GM19239 (cell line): Measurements from ENCODE around the gene KSR2.

Source experiments
- DNase-seq: peaks from one replicate; pipeline ENCODE4 v3.0.0; 2011; ENCODE audit warnings: low spot score; ENCODE audit not compliant: insufficient read length
- FAIRE-seq: peaks from 2 replicates; lab custom pipeline; 2011; peaks lifted over from hg19 to GRCh38; lab: Jason Lieb, UNC

The KSR2 gene

DNA sequence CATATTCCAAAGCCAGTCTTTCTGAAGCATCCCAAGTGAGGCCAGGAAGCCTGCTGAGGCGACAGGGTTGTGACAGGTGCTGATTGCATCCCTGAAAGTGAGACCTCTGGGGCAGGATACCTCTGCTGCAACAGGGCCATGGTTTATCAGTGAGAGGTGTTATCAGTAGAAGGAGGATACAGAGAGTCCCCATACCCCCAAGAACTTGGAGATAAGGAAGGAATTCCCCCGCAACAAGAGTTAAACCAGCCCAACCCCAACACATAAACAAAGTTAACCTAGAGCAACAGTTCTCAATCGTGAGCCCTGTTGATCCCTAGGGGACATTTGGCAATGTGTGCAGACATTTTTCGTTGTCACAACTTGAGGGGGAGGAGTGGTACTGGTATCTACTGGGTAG, 374.3 kb downstream of the KSR2 start:
- DNase-seq (no peak), FAIRE-seq (no peak)

DNA sequence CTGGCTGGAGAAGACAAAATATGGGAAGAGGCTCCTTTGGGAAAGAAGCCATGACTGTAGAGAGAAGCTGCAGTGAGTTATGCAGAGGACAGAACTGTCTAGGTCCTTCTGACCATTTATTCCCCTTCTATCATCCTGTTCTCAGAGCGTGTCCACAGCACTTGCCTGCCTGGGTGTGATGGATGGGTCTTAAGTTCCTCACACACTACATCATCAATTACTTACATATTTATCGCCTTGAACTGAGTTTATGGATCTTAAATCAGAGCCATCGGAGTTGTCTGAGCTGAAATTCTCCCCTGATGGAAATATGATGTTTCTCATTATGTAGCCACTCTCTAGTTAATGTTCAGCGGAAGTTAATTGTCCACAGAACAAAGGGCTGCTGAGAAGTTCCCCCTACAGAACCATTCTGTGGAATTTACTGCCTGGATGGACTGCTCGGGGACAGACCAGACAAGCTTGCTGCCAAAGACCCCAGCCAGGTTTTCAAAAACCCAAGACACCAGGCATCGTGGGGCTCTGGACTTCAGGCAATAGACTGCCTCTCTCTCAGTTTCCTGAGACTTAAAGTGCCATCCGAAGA, 374.9 kb downstream of the KSR2 start:
- no peak for DNase-seq

DNA sequence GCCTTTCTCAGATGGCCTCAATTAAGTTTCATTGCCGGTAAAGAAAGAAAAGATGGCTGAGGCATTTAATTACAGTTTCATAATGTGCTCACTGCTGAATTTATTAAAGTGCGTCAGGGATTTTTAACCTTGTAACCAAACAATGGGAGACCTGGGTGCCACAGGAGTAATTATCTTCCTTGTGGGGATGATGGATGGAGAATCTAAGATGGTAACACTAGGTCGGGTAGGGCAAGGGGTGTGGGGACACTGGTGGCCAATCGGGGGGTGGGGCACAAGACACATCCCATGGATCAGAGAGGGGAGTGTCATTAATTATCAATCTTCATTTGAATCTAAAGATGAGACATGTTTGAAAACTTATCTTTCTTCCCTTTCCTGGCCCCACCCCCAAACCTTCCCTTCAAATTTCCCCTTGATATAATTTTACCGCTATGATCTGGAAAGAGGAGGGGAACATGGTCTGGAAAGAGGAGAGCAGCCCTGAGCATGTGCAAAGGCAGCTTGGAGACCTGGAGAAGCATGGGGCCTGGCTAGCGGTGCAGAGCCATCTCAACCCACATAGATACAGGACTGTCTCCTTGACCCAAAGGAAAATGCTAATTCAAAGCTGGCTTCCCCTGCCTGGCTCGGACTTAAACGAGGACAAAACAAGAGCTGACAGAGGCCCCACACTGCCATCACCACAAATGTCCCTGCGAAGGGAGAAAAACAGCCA, 376.0 kb downstream of the KSR2 start:
- FAIRE-seq = no peak

More for the DNA sequence above, 374.9 kb downstream of the KSR2 start:
- FAIRE-seq = no peak

DNA sequence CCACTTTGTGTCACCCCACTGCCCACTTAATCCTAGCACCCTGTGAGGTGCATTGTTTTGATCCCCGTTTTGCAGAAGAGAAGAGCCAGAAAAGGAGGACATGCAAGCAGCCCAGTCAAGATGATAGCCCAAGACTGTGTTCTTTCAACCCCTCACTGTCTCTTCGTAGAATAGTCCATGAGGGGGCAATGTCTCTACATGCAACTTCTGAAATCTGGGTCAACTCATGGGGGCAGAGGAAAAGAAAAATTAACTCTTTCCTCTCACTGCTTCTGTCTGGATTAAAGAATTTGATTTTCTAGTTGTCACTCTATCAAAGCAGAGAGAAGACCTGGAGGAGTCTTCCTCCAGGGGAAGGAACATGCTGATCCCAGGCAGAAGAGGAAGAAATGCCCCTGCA, 377.8 kb downstream of the KSR2 start:
- DNase-seq (no peak), FAIRE-seq (no peak)

More for the DNA sequence above, 376.0 kb downstream of the KSR2 start:
- DNase-seq = no peak

DNA sequence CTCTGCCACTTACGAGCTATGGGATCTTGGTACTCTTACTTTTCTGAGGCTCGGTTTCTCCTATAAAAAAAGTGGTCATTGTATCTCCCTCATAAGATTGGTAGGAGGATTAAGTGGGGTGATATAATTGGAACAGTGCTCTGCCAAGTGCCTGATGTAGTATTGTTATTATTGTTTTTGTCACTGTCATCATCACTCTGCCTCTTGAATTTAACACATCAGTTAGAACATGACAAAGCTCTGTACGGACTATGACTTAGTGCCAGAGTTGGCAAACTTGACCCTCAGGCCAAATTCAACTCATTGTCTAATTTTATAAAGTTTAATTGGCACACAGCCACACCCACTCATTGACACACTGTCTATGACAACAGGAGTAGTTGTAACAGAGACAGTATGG, 378.4 kb downstream of the KSR2 start:
- no peak for DNase-seq
- no peak for FAIRE-seq

DNA sequence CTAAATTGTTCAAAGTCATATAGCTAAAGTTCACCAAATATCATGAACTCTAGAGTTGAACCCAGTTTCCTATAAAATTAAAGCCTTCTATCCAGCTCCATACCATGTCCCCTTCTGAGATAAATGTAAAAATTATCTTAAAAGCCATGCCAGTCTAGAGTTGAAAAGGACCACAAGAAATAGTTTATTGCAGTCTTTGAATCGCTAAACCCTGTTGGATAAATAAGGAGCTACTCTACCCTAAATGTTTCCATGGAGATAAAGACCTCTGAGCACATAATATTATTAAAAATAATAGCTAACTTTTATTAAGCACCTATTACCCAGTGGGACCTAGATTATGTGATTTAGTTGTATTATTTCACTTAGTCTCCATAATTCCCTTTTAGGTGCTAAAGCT, 379.8 kb downstream of the KSR2 start:
- FAIRE-seq (no peak), DNase-seq (no peak)

DNA sequence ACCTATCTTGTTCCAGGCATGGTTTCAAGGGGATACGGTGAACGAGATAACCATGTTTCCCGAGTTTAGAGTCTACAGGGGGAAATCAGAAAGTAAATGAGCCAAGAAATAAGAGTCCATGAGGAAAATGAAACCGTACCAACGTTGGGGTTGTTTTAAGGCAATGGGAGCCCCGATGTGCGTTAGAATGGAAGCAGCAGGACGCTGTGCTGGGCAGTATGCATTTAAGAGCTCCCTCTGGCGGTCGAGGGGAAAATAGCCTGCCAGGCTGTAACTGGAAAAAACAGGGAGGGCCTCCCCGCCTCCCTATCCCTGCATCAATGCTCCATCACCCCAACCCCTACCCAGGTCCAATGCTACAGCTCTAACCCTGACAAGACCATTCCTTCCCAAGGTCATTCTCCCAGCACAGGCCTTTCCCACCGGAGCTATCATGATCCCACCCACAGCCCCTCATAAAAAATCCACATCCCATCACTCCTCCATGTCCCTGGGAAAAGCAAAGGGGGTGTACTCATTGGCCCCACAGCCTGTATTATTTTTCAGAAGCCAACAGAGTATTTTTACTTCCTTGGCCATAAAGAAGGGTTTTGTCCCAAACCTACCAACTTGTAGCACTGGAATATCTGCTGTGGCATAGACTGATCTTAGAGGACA, 381.0 kb downstream of the KSR2 start:
- no peak for FAIRE-seq
- DNase-seq = peak; percentile 50

DNA sequence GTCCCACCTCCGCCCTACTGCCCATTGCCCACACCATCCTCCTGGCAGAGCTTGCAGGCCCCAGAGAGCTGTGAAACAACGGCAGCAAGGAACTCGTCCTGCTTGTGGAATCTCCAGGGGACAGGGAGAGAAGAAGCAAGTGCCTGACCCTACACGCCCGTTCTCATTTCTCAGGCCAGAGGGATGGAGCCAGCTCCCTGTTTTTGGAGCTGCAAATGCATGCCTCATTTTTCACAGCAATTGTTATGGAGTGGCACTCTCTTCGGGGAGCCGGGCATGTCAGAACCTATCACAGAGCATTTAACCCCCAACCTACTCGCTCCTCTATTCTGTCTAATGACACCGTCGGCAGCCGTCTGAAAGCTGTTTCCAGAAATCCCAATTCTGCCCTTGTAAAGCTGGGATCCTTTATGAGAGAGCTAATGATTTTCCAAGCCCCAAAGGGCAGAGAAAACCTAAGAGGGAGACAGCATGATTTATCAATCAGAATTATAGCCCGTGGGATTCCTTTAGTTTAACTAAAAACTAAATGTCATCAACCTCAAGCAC, 385.0 kb downstream of the KSR2 start:
- FAIRE-seq (no peak), DNase-seq (no peak)

DNA sequence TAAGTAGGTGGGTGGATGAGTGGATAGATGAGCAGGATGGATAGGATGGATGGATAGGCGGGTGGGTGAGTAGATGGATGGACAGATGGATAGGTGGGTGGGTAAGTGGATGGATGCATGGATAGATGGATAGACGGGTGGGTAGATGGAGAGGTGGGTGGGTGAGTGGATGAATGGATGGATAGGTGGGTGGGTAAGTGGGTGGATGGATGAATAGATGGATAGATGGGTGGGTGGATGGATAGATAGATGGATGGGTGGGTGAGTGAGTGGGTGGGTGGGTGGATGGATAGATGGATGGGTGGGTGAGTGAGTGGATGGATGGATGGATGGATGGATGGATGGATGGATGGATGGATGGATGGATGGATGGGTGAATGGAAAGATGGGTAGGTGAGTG, 385.7 kb downstream of the KSR2 start:
- FAIRE-seq (no peak), DNase-seq (no peak)

DNA sequence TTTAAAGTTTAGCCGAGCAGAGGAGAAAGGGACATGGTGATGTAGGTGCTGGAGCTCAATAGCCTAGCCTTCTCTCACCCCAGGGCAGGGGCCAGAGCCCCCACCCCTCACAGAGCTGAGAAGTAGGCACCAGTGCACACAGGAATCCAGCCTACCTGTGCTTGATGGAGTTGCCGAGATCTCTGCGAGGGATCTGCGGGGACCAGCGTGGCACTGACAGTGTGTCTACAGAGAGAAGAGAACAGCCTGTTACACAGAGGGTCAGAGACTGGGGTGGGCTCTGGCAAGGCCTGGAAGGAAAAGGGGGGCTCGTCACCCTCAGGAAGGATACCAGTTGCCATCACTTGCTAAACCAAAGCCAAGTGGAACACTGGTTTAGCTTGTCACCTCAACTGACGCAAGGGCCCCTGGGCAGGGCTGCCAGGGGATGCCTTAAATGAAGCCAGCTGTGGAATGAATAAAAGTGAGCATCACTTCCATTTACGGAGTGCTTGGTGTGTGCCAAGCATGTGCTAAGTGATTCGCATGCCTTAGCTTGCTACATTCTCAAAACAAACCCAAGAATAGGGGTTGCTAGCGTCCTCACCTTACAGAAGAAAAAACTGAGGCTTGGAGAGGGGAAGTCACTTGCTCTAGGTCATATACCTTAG, 386.5 kb downstream of the KSR2 start:
- FAIRE-seq (no peak), DNase-seq (no peak)

DNA sequence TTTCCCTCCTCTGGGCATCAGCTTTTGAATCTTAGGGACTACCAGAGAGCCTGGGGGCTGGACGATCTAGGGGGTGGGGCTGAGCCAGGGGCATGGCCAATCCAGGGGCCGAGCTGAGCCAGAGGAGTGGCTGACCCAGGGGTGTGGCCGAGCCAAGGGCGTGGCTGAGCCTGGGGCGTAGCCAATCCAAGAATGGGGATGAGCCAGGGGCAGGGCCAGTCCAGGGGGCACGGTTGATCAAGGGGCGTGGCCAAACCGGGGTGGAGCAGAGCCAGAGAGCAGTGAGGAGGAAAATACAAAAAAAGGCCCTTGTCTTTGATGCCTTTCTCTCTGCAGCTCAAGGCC, 388.1 kb downstream of the KSR2 start:
- FAIRE-seq = no peak
- no peak for DNase-seq

DNA sequence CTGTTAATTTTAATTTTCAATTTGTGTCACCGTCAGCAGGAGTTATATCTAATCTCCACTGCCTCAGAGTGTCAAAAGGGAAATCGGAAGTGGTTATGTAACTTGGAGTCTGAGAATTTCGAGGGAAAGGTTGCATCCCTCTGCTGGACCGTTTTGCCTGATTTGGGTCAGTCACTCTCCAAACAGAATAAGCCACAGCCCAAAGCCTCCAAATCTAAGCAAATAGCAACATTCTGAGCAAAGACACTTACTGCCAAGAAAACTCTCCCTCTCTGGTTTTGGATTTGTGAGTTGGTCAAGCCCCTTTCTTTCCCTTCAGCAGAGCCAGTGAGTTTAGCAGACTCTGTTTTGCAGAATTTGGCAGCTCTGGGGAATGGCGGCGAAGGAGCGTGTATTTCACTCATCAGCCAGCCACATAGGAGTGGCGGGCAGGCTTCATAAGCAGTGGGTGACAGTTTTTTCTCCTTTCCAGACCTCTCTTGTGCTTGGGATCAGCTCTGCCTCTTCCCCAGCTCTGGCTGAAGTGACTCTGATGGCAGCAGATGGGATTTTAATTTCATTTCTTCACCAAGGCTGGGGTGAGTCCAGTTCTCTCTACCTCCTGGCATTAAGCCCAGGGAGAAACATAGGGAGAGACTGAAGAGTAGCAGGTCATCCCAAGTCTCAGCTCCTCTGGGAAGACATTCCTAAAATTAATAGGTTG, 388.6 kb downstream of the KSR2 start:
- DNase-seq = no peak
- FAIRE-seq = no peak

DNA sequence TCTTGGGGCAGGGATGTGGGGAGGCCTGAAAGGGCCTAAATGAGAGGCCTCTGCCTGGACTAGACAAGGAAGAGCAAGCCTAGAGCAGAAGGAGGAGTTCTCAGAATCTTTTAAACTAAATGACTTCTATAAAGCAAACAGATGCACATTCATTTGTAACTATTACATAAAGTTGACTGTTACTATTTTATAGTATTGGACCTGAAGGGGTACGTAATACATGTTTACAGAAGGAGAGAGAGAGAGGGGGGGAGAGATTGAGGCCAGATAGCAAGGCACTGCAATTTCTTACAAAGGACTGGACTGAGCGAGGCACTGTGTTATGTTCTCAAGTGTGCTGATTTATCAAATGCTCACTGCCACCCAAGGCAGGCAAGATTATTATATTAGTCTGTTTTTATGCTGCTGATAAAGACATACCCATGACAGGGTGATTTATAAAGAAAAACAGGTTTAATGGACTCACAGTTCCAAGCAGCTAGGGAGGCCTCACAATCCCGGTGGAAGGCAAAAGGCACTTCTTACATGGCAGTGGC, 391.6 kb downstream of the KSR2 start:
- FAIRE-seq (no peak), DNase-seq (no peak)

DNA sequence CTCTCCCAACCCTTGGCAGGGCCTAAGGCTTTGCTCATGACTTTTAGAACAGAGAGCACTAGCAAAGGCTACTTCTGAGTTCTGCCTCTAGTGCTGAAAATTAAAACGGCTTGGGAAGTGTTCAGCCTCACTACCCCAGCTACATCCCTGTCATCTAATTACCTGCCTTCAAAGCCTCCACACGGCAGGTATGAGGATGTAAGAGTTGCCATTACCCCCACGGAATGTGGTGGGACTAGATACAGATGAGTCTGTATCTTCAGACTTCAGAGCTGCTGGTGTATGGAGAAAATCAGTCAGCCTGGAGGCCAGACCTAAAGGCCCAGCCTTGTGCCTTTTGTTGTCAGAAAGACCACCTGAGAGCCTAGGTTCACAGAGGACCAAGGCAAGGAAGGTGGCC, 392.7 kb downstream of the KSR2 start:
- FAIRE-seq (no peak), DNase-seq (no peak)

DNA sequence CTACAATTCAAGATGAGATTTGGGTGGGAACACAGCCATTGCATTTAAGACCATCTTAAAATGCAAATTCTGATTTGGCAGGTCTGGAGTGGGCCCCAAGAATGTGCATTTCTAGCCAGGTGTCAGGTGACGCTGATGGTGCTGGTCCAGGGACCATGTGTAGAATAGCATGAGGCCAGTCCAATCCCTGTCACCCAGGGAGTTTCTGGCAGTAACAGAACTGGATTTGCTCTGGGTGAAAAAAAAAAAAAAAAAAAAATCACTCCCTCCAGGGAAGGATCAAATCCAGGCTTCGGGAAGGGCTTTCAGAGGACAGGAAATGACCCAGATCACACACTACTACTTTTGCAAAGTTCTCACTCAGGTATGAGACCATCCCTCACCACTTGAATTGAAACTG, 394.1 kb downstream of the KSR2 start:
- FAIRE-seq (no peak), DNase-seq (no peak)

DNA sequence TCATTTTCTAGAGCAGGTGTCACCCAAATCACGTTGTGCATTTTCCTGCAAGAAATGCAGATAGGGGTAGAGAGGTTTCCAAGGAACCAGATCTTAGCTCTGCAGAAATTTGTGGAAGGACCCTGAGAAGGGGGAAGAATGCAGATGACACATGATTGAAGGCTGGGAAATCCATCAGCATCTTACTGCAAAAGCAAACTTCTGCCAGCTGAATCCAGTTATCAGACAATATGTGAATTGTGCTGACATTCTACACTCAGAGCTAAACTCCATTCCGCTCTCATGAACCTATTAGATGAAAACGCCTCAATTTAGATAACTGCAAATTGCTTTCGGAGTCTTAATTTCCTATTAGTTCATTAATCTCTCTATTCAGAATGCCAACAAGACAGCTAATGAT, 396.0 kb downstream of the KSR2 start:
- no peak for FAIRE-seq
- no peak for DNase-seq

DNA sequence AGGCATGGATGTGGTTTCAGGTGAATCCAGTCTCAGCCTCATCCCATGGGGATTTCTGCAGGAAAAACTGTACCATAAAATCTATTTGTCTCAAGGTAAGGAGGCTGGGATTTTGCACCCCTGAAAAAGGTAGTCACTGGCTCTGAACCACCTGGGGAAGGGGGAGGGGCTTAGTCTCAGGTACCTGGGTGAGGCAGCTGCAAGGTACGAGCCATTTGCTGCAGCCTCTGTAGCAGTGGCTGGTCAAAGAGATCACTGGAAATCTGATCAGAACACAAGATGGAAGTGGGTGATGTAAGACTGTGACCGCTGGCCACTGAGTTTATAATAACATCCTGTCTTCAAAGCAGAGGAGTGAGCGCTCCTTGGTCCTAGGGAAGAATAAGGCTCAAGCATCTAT, 397.5 kb downstream of the KSR2 start:
- no peak for DNase-seq

DNA sequence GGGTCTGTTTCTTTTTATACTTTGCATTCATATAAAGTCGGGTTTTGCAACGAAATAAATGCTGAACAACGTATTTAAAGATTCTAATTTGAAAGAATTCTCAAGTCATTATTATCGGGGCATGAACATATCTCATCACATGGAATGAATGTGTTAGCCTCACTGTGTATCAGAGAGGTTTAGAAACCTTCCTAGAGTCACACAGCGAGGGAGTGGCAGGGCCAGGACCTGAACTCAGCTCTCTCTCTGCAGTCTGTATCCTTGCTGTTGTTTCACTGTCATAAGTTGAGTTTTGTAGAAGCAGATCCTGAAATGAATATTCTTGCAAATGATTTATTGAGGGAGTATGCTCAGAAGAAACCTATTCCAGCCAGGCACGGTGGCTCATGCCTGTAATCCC, 398.2 kb downstream of the KSR2 start:
- no peak for FAIRE-seq
- DNase-seq = no peak

More for the DNA sequence above, 397.5 kb downstream of the KSR2 start:
- FAIRE-seq = no peak

DNA sequence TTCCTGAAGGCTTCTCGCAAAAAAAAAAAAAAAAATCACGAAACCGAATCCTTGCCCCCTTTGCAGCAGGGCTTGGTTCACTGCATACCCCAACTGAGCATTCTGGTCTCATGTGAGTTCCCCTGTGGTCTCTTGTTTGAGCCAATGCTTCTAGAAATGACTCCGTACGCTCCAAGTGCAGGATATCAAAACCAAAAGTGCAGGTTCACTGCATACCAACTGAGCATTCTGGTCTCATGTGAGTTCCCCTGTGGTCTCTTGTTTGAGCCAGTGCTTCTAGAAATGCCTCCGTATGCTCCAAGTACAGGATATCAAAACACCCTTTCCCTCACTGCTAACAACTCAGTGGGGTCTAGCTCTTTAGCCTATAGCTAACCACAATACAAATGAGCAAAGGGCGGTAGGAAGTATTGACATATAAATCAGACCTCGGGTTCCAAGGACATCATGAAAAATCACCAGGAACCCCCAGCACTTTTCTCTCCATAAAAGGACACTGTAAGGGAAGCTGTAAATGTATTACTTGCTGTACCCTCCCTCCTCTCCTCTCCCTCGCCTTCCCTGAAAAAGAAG, 401.1 kb downstream of the KSR2 start:
- FAIRE-seq = no peak
- DNase-seq = no peak

DNA sequence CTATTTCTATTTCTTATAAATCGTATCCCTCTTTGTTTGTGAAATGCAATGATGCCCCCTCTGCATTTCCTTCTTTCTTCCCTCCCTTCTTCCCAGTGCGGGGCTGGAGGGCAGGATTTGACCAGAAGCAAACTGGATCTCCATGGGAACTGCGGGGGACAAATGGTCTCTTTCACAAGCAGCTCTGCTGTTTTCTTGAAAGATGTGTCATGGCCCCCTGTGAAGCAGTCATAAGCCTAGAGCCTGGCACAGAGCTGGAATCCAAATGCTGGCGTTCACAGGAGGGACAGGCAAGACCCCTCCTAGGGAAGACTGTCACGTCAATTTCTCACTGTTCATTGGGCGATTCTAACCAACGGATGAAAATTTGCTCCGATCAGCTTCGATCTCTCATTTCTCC, 403.9 kb downstream of the KSR2 start:
- DNase-seq = no peak
- no peak for FAIRE-seq
